HG03045 (cell line): ENCODE data around the gene CEBPA.
"Not testable (repeated sequence)": the region's sequence is repeated elsewhere in the genome, so short reads cannot be mapped to it uniquely, and the experiment has no call there.

Experiments
- ATAC-seq: cut with Tn5 transposase; IDR thresholded peaks from one replicate; pipeline ENCODE4 v1.9.1; 2021; ENCODE audit warnings: mild to moderate bottlenecking, moderate library complexity; ENCODE audit not compliant: unreplicated experiment

CEBPA gene

GRCh38 chr19:33325920-33326319, 23.6 kb upstream of the CEBPA start:
- ATAC-seq, result no peak

- ATAC-seq, result no peak
Observed at GRCh38 chr19:33324628-33325027, 22.3 kb upstream of the CEBPA start.

GRCh38 chr19:33323093-33323820, 20.9 kb upstream of the CEBPA start:
- no peak for ATAC-seq

- ATAC-seq, result no peak
Observed at GRCh38 chr19:33320636-33321035, 18.3 kb upstream of the CEBPA start.

- not testable (repeated sequence) for ATAC-seq
Observed at GRCh38 chr19:33317991-33318390, 15.7 kb upstream of the CEBPA start.

- no peak for ATAC-seq
Observed at GRCh38 chr19:33317517-33317916, 15.2 kb upstream of the CEBPA start.

GRCh38 chr19:33316541-33317264, 14.4 kb upstream of the CEBPA start:
- ATAC-seq, result no peak

- not testable (repeated sequence) for ATAC-seq
Observed at GRCh38 chr19:33312808-33313207, 10.5 kb upstream of the CEBPA start.

GRCh38 chr19:33312065-33312464, 9.7 kb upstream of the CEBPA start:
- ATAC-seq, result no peak

GRCh38 chr19:33311326-33311682, 9.0 kb upstream of the CEBPA start:
- ATAC-seq, result no peak

GRCh38 chr19:33310606-33311325, 8.4 kb upstream of the CEBPA start:
- no peak for ATAC-seq

- ATAC-seq, result no peak
Observed at GRCh38 chr19:33309826-33310225, 7.5 kb upstream of the CEBPA start.

GRCh38 chr19:33306853-33307792, 4.8 kb upstream of the CEBPA start:
- ATAC-seq, result no peak

- ATAC-seq, result no peak
Observed at GRCh38 chr19:33306191-33306590, 3.9 kb upstream of the CEBPA start.

- no peak for ATAC-seq
Observed at GRCh38 chr19:33304760-33305647, 2.7 kb upstream of the CEBPA start.

GRCh38 chr19:33304371-33304759, 2.0 kb upstream of the CEBPA start:
- ATAC-seq, result no peak

- no peak for ATAC-seq
Observed at GRCh38 chr19:33303791-33304345, 1.5 kb upstream of the CEBPA start.

- no peak for ATAC-seq
Observed at GRCh38 chr19:33302974-33303790, 848 bp upstream of the CEBPA start.

- no peak for ATAC-seq
Observed at GRCh38 chr19:33301900-33302174, 497 bp downstream of the CEBPA start.
